ENCODE measurements around the gene GUCY2F.

DNA sequence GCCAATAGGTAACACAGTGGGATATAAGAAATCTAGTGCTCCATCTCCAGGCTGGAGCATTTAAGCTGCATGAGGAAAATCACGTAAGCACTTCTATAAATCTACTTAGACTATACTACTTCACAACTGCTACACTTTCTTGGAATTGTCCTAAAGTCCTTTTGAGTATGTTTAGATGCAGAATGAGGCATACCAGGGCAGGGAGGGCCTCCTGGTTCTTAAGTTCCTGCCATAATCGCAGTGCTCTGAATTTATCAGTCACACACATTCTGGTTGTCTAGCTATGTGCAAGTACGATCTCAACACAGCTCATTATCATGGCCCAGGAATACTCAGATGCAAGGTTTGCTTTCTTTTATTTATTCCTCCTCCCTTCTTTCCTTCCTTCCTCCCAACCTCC is 130.3 kb downstream of the GUCY2F start:
- TF ChIP-seq, protein P1, sequence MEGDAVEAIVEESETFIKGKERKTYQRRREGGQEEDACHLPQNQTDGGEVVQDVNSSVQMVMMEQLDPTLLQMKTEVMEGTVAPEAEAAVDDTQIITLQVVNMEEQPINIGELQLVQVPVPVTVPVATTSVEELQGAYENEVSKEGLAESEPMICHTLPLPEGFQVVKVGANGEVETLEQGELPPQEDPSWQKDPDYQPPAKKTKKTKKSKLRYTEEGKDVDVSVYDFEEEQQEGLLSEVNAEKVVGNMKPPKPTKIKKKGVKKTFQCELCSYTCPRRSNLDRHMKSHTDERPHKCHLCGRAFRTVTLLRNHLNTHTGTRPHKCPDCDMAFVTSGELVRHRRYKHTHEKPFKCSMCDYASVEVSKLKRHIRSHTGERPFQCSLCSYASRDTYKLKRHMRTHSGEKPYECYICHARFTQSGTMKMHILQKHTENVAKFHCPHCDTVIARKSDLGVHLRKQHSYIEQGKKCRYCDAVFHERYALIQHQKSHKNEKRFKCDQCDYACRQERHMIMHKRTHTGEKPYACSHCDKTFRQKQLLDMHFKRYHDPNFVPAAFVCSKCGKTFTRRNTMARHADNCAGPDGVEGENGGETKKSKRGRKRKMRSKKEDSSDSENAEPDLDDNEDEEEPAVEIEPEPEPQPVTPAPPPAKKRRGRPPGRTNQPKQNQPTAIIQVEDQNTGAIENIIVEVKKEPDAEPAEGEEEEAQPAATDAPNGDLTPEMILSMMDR (conservative IDR thresholded peaks at IDR 0.05 in 1 of 2, IDR thresholded peaks at IDR 0.05 in 1 of 2; ENCODE audit: extremely low read depth in 1 of 2, insufficient read depth in 1 of 2, low read depth in 1 of 2, low read length in 2 of 2) = no peak
- no peak for TF ChIP-seq EZH2 (IDR thresholded peaks at IDR 0.05; ENCODE audit: borderline replicate concordance, low read length)
